K562 (cell line): Measurements from ENCODE around the gene ACOX2. TPM values are rescaled to one million over a fixed set of nuclear protein-coding genes. Genes with fewer than 3 reads are reported as not detected.

Experiments
- CTCF ChIP-seq, 3 experiments: IDR thresholded peaks in 2 of 3; conservative IDR thresholded peaks in 1 of 3; 2 replicates each; pipeline ENCODE4 v1.5.1; 2011 to 2012; ENCODE audit warnings: low read length in 3 of 3, mild to moderate bottlenecking in 3 of 3, control low read depth in 2 of 3, improper control_type of control experiment in 1 of 3, inconsistent platforms in 1 of 3, low read depth in 1 of 3, mixed read lengths in 1 of 3, moderate library complexity in 1 of 3; ENCODE audit not compliant: insufficient read depth in 2 of 3
- KDM2B ChIP-seq: fragments of 250-450 bp; sonication (Bioruptor Pico); IDR thresholded peaks from 2 replicates; pipeline ENCODE4 v1.8.0; 2021; ENCODE audit warnings: mild to moderate bottlenecking, moderate library complexity
- NFATC3 ChIP-seq: fragments of 450-650 bp; IDR thresholded peaks from 2 replicates; pipeline ENCODE4 v1.6.1; 2017; ENCODE audit warnings: mild to moderate bottlenecking
- PBX2 ChIP-seq, 2 experiments: IDR thresholded peaks in 1 of 2; conservative IDR thresholded peaks in 1 of 2; 2 replicates each; pipeline ENCODE4 v1.6.1; 2016; ENCODE audit warnings: low read depth in 2 of 2, mild to moderate bottlenecking in 1 of 2, missing compliant biosample characterization in 1 of 2, missing genetic modification characterization in 1 of 2, moderate library complexity in 1 of 2
- RAD51 ChIP-seq: fragments of 450-650 bp; IDR thresholded peaks from 2 replicates; pipeline ENCODE4 v1.7.1; 2016; ENCODE audit warnings: low read depth, mild to moderate bottlenecking, borderline replicate concordance
- RERE ChIP-seq: sonication (generic); formaldehyde crosslinking; IDR thresholded peaks from 2 replicates; pipeline ENCODE4 v1.8.0; 2023; ENCODE audit warnings: missing genetic modification reagents, mild to moderate bottlenecking, borderline replicate concordance
- ZNF174 ChIP-seq: fragments of 250-450 bp; sonication (Bioruptor Pico); IDR thresholded peaks from 2 replicates; pipeline ENCODE4 v1.4.0; 2020; ENCODE audit warnings: mild to moderate bottlenecking
- ZNF592 ChIP-seq: fragments of 450-650 bp; IDR thresholded peaks from 2 replicates; pipeline ENCODE4 v1.6.1; 2017; ENCODE audit warnings: antibody characterized with exemption, mild to moderate bottlenecking
- polyA plus RNA-seq, 8 experiments: library from polyadenylated mRNA; depleted of rRNA in 4 of 8; stranded (reverse) in 5 of 8; unstranded in 3 of 8; fragments of >200 nt; fragmentation: Nextera tagmentation in 2 of 8; fragmentation: Illumina TruSeq in 1 of 8; extraction: Ambion mirVana in 2 of 8; extraction: Trizol in 1 of 8; gene quantifications; 2 replicates each; pipeline versions ENCODE4 v1.2.1 to v1.2.3, GENCODE V29; 2011 to 2014; ENCODE audit warnings: inconsistent platforms in 1 of 8, missing spikeins in 1 of 8
- total RNA-seq, 7 experiments: library from RNA; depleted of rRNA in 6 of 7; stranded (reverse); fragments of >200 nt in 6 of 7; fragmentation: Illumina TruSeq in 2 of 7; extraction: Trizol in 2 of 7; gene quantifications; 2 replicates each; pipeline versions ENCODE4 v1.2.1 to v1.2.3, GENCODE V29; 2011 to 2021; ENCODE audit warnings: low replicate concordance in 1 of 7

Gene ACOX2
- total and polyA plus RNA-seq, 9 of the 15 experiments (the other 6 are each of a cell fraction or from before 2014, with no cell fraction given): 0.15 TPM; not detected in 8

- 0 out of 6 replicates have a peak, but pooled peaks of 1 of the 3 experiments have one; percentile 14 for TF ChIP-seq CTCF (IDR thresholded peaks at IDR 0.05 in 2 of 3, conservative IDR thresholded peaks at IDR 0.05 in 1 of 3; ENCODE audit: insufficient read depth in 2 of 3, low read depth in 1 of 3, low read length in 3 of 3)
- no peak for TF ChIP-seq NFATC3
- peak; percentile 93 for TF ChIP-seq RAD51
- no peak for TF ChIP-seq ZNF174 (CRISPR knock-in tag)
- TF ChIP-seq PBX2 (CRISPR knock-in tag; IDR thresholded peaks at IDR 0.05; ENCODE audit: low read depth): no peak
- 0 out of 2 replicates have a peak, but pooled peaks have one; percentile 11 for TF ChIP-seq PBX2 (tag; conservative IDR thresholded peaks at IDR 0.05; ENCODE audit: low read depth)
- peak; percentile 66 for TF ChIP-seq ZNF592
- TF ChIP-seq RERE (CRISPR knock-in tag): no peak
- TF ChIP-seq KDM2B: no peak
Observed at GRCh38 chr3:58520403-58521335, 16.3 kb downstream of the ACOX2 start (continued).
